ENCODE data around the gene ZDHHC11. TPM values are rescaled to one million over a fixed set of nuclear protein-coding genes. Genes with fewer than 3 reads are reported as not detected.
"Not testable (repeated sequence)": the region's sequence is repeated elsewhere in the genome, so short reads cannot be mapped to it uniquely, and the experiment has no call there.

Gene ZDHHC11
- total RNA-seq, 2 experiments from 2014 or later = 4.6 to 6.0 TPM

DNA sequence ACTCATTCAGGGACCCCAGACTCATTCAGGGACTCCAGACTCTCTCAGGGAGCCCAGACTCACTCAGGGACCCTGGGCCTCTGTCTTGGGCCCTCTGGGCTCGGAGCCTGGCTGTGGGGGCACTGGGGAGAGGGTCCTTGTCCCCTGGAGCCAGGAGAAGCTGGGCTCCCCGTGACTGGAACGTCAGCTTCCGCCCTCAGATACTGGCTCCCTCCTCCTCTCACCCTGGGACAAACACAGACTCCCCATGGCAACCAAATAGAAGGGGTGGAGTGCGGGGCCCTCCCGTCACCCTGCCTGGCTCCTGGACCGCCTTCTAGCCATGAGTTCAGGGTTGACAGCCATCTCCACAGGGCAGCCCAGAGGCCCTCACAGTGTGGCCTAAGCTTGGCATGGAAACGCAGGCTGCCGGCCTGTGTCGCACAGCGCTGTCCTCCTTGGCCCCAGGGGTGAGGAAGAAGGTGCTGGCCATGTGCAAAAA, 93.9 kb downstream of the ZDHHC11 start:
- H3K9me3 Mint-ChIP-seq = no peaks in the 10 kb centered on the region
- DNase-seq (no peak), ATAC-seq (no peak)
- H3K27me3 Mint-ChIP-seq = no peaks in the 10 kb centered on the region
- intact Hi-C loops (cut with micrococcal nuclease) = loop anchor here (5.0 kb wide), 1 partner anchor 85 kb away; no protein-coding TSS in a partner anchor
- H3K36me3 Mint-ChIP-seq (ENCODE audit: low read depth) = no peaks in the 10 kb centered on the region
- no peak overlapping the region for H3K27ac Mint-ChIP-seq
- ChIA-PET CTCF (no interaction called here), POLR2A (no interaction called here)
- TF ChIP-seq, protein P1, sequence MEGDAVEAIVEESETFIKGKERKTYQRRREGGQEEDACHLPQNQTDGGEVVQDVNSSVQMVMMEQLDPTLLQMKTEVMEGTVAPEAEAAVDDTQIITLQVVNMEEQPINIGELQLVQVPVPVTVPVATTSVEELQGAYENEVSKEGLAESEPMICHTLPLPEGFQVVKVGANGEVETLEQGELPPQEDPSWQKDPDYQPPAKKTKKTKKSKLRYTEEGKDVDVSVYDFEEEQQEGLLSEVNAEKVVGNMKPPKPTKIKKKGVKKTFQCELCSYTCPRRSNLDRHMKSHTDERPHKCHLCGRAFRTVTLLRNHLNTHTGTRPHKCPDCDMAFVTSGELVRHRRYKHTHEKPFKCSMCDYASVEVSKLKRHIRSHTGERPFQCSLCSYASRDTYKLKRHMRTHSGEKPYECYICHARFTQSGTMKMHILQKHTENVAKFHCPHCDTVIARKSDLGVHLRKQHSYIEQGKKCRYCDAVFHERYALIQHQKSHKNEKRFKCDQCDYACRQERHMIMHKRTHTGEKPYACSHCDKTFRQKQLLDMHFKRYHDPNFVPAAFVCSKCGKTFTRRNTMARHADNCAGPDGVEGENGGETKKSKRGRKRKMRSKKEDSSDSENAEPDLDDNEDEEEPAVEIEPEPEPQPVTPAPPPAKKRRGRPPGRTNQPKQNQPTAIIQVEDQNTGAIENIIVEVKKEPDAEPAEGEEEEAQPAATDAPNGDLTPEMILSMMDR (IDR thresholded peaks at IDR 0.05) = no peak
- peaks cover 11% of the 10 kb centered on the region for H3K4me1 Mint-ChIP-seq (ENCODE audit: low read depth)
- no peak overlapping the region for H3K4me3 Mint-ChIP-seq

DNA sequence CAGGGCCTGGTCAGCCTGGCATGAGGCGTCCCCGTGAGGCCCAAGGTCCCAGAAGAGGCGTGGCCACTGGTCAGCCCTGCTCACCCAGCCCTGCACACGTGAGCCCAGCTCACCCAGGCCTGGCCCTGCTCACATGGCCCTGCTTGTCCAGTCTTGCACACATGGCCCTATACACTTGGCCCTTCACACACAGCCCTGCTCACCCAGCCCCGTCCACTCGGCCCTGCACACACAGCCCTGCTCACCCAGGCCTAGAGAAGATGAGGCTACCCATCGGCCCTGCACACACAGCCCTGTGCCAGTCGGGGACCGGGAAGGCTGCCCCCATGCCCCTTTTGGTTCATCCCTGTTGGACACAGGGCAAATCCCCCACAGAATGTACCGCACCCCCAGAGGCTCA, 94.6 kb downstream of the ZDHHC11 start:
- no peak for DNase-seq
- no peaks in the 10 kb centered on the region for H3K9me3 Mint-ChIP-seq
- no peaks in the 10 kb centered on the region for H3K36me3 Mint-ChIP-seq (ENCODE audit: low read depth)
- H3K27me3 Mint-ChIP-seq = no peaks in the 10 kb centered on the region
- TF ChIP-seq, protein P1 (IDR thresholded peaks at IDR 0.05) = no peak
- H3K4me1 Mint-ChIP-seq (ENCODE audit: low read depth) = peaks cover 11% of the 10 kb centered on the region
- ChIA-PET CTCF (no interaction called here), POLR2A (no interaction called here)
- intact Hi-C loops (cut with micrococcal nuclease) = loop anchor here (5.0 kb wide), 1 partner anchor 86 kb away; no protein-coding TSS in a partner anchor
- no peak overlapping the region for H3K27ac Mint-ChIP-seq
- no peak overlapping the region for H3K4me3 Mint-ChIP-seq
- ATAC-seq = no peak

DNA sequence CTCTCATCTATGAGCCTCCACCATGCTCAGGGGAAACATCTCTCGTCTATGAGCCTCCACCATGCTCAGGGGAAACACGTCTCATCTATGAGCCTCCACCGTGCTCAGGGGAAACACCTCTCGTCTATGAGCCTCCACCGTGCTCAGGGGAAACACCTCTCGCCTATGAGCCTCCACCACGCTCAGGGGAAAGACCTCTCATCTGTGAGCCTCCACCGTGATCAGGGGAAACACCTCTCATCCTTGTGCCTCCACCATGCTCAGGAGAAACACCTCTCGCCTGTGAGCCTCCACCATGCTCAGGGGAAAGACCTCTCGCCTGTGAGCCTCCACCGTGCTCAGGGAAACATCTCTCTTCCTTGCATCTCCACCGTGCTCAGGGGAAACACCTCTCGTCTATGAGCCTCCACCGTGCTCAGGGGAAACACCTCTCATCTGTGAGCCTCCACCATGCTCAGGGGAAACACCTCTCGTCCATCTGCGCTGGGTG, 96.6 kb downstream of the ZDHHC11 start:
- H3K4me3 Mint-ChIP-seq; DNase-seq; POLR2A ChIA-PET; H3K36me3 Mint-ChIP-seq (ENCODE audit: low read depth); H3K27me3 Mint-ChIP-seq; H3K9me3 Mint-ChIP-seq; H3K4me1 Mint-ChIP-seq (ENCODE audit: low read depth); intact Hi-C loops (cut with micrococcal nuclease); ATAC-seq; H3K27ac Mint-ChIP-seq; CTCF ChIA-PET: not testable (repeated sequence)

DNA sequence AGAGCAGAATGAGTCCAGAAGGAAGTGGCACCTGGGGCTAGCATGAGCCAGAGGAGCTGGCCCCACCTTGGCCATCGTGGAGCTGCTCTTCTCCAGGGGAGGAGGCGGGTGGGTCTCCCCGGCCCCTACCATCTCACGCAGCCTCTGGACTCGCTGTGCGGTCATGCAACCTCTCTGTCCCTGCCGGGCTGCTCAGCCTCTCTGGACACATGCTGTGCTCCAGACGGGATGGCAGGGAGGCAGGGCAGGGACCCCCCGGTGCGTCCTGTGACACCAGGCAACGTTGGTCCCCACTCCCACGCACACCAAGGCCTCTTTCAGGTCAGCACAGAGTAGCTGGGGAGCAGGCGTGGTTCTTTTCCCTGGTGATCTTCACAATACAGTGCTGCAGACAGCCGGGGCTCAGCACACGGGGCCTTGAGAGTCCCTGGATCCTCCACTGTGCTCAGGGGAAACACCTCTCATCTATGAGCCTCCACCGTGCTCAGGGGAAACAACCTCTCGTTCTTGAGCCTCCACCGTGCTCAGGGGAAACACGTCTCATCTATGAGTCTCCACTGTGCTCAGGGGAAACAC, 97.1 kb downstream of the ZDHHC11 start:
- ATAC-seq = peak; percentile 58
- H3K36me3 Mint-ChIP-seq (ENCODE audit: low read depth); H3K27me3 Mint-ChIP-seq; intact Hi-C loops (cut with micrococcal nuclease); H3K4me3 Mint-ChIP-seq; H3K9me3 Mint-ChIP-seq; CTCF ChIA-PET; H3K4me1 Mint-ChIP-seq (ENCODE audit: low read depth); POLR2A ChIA-PET; DNase-seq; H3K27ac Mint-ChIP-seq: not testable (repeated sequence)

DNA sequence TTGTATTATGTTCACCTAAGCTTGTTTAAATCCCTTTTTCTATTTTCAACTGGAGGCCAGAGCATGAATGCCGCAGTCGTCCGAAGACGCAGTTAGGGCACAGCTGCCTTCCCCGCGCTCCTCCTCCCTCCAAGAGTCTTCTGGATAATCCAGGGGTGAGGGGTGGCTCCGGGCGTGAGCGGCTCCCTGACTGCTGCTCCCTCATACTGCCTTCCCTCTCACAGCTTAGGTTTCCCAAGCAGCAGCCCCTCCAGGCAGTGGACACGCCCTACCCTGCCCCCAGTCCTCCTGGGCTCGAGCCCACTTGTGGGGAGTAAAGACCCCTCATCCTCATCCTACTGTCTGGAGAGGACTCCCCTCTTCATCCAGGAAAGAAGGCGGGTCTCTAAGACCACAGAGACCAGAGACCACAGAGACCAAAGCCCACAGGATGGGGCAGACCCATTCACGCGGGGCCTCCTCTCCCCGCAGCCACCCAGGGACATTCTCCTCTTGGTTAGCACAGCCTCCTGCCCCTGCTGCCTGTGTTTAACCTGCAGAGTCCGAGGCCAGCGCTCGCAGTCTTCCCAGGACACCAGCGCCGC, 98.2 kb downstream of the ZDHHC11 start:
- H3K27me3 Mint-ChIP-seq; H3K4me3 Mint-ChIP-seq; H3K36me3 Mint-ChIP-seq (ENCODE audit: low read depth); H3K27ac Mint-ChIP-seq; CTCF ChIA-PET; H3K4me1 Mint-ChIP-seq (ENCODE audit: low read depth); DNase-seq; H3K9me3 Mint-ChIP-seq; POLR2A ChIA-PET; intact Hi-C loops (cut with micrococcal nuclease); ATAC-seq: not testable (repeated sequence)

DNA sequence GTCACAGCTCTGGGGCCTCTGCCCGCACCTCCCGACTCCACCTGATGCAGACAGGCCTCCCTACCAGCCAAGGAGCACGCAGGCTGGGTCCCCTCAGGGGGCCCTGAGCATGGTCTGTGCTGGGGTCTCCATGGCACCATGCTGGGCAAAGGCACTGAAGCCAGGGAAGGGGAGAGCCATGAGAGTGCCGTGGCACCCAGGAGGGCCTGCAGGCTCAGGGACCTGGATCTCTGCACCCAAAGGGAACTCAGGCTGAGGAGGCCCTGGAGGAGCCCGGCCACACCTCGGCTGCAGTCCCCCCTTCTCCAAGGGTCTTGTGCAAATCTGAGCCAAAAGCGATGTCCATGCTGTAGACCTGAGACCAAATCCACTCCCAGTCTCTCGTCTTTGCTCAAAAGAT, 98.8 kb downstream of the ZDHHC11 start:
- intact Hi-C loops (cut with micrococcal nuclease); POLR2A ChIA-PET; H3K9me3 Mint-ChIP-seq; H3K27ac Mint-ChIP-seq; ATAC-seq; H3K36me3 Mint-ChIP-seq (ENCODE audit: low read depth); DNase-seq; CTCF ChIA-PET; H3K27me3 Mint-ChIP-seq; H3K4me3 Mint-ChIP-seq; H3K4me1 Mint-ChIP-seq (ENCODE audit: low read depth): not testable (repeated sequence)

DNA sequence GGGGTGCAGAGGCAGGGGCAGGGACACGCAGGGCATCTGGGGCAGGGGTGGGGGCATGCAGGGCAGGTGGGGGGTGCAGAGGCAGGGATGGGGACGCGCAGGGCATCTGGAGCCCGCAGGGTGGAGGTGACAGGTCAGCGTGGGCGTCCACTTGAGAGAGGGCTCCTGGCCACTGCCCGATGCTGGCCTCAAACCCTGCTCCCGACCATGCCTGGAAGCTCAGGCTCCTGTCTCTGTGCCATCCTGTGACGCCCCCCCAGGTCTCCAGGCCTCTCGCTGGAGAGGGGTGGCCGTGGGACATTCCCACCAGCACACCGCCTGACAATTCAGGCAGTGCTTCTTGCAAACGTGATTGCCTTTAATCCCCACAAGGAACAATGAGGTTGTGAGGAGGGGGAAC, 99.3 kb downstream of the ZDHHC11 start:
- ATAC-seq = no peak
- H3K36me3 Mint-ChIP-seq (ENCODE audit: low read depth) = no peaks in the 10 kb centered on the region
- POLR2A ChIA-PET = no interaction called here

DNA sequence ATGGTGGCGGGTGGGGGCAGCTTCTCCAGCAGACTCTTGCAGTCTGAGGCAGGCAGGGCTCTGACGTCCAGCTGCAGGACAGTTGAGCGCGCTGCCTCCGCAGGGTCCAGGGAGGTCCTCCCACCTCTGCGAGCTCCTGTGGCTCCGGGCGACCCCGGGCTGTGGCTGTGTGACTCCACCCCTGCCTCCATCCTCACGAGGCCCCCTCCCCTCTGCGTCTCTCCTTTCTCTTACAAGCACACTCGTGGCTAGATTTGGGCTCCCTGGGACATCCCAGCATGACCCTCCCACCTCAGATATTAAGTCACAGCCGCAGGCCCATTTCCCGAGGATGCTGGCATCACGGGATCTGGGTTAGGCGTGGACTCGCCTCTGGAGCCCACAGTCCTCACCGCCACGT, 100.6 kb downstream of the ZDHHC11 start:
- H3K4me3 Mint-ChIP-seq; H3K9me3 Mint-ChIP-seq; H3K27me3 Mint-ChIP-seq; H3K4me1 Mint-ChIP-seq (ENCODE audit: low read depth); intact Hi-C loops (cut with micrococcal nuclease); POLR2A ChIA-PET; DNase-seq; ATAC-seq; CTCF ChIA-PET; H3K27ac Mint-ChIP-seq; H3K36me3 Mint-ChIP-seq (ENCODE audit: low read depth): not testable (repeated sequence)

More for the DNA sequence above, 99.3 kb downstream of the ZDHHC11 start:
- H3K4me3 Mint-ChIP-seq = no peak overlapping the region
- no peaks in the 10 kb centered on the region for H3K4me1 Mint-ChIP-seq (ENCODE audit: low read depth)
- no peak overlapping the region for H3K27ac Mint-ChIP-seq
- no peaks in the 10 kb centered on the region for H3K9me3 Mint-ChIP-seq
- DNase-seq = no peak
- intact Hi-C loops (cut with micrococcal nuclease) = no loop called here
- TF ChIP-seq, protein P1 (IDR thresholded peaks at IDR 0.05) = no peak
- H3K27me3 Mint-ChIP-seq = no peaks in the 10 kb centered on the region
- CTCF ChIA-PET = no interaction called here
